Astrocyte of the spinal cord (primary cell): ENCODE results near the gene LRP2.

Experiments used
- DNase-seq: peaks from one replicate; pipeline ENCODE4 v3.0.0; 2011; ENCODE audit warnings: low read depth, low spot score
- H3K4me3 ChIP-seq: 2 replicates; pipeline ENCODE4 v1.5.1; 2011; ENCODE audit warnings: low read depth, mild to moderate bottlenecking, low read length, moderate library complexity
- CTCF ChIP-seq: IDR thresholded peaks from 2 replicates; pipeline ENCODE4 v1.5.1; 2012; ENCODE audit warnings: low read depth, mild to moderate bottlenecking, low read length, inconsistent platforms
- in situ Hi-C: cut with HindIII; loops from 2 replicates; pipeline ENCODE4 v1.10.0; 2017; ENCODE audit warnings: low sequenced_read_pairs

Gene LRP2

GRCh38 chr2:169114056-169114455 is 248.3 kb downstream of the LRP2 start:
- no peak for TF ChIP-seq CTCF
- in situ Hi-C loops = no loop called here
- H3K4me3 ChIP-seq = no peak overlapping the region
- no peak for DNase-seq

DNA sequence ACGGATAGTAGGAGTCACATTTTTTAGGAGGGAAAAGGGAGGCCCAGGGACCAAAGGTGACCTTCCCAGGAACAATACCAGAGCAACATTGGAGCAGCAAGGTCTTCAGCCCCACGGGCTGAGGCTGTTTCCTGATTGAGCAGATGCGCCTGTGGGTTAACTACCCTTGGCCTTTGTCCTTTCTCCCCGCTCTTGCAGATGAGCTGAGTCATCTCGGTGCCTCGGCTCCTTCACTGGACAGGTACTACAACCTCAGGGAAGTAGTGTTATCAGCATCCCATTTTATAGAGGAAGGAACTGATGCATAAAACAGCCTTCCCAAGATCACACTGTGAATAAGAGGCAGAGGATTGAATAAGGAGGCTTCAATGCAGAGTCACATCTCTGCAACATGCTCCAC is 249.5 kb downstream of the LRP2 start:
- no peak for TF ChIP-seq CTCF
- no peak for DNase-seq
- in situ Hi-C loops = no loop called here

GRCh38 chr2:169110916-169111315 is 251.4 kb downstream of the LRP2 start:
- TF ChIP-seq CTCF = no peak
- H3K4me3 ChIP-seq = no peak overlapping the region
- in situ Hi-C loops = no loop called here
- no peak for DNase-seq

More for the DNA sequence above, 249.5 kb downstream of the LRP2 start:
- no peak overlapping the region for H3K4me3 ChIP-seq

DNA sequence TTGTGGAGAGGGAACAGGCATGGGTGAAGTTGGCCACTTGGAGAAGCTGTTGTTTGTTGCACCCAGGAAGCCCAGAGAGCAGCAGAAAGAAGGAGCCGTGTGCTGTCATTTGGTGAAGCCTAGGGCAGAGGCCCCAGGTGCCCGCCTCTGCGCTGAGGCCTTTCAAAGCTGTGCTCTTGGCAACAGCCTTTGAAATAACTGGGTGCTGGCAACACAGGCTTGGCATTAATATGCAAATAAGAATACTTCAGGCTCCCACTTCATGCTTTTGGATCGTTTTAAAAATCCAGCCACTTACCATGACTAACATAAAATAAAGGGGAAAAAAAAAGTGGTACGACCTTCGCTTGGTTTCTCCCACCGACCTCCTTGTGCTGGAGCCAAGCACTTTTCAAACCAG is 251.9 kb downstream of the LRP2 start:
- TF ChIP-seq CTCF = no peak
- in situ Hi-C loops = no loop called here
- no peak for DNase-seq
- H3K4me3 ChIP-seq = no peak overlapping the region

DNA sequence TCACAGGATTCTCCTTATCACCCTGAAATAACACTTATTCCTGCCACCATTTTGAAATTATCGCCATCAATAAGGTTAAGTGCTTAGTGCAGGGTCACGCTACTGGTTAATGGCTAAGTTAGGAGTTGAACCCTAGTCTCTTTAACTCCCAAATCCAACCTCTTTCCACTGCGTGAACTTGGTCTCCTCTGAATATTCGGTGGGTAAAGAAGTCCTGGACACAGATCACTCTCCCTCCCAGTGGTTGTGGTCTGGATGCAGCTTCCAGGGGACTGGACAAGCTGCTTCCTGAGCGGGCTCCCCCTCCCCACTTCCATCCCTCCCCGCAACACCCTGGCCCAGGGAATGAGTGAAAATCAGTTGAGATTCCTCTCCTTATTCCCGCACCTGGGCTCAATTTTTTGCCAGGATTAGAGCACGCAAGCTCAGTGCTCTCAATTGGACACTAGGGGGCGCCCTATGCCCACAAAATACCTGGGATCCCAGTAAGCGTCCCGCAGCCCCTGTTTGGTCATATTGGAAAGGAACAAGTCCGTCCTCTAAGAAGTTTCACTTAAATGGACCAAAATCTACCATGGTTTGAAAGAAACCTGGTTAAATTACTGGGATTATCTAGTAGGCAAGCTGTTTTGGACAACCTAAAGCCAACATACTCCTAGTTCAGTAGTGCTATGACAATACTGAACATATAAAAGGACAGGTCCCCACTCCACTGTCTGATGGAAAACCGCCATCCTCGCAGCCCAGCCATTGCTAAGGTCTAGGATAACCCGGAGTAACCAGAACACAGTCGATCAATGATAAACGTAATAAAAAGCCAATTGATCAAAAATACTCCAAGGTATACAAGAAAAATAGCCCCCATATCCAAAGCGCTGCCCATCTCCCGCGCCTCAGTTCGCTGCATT is 252.6 kb downstream of the LRP2 start:
- peak; percentile 91 for TF ChIP-seq CTCF
- in situ Hi-C loops = no loop called here
- peak; percentile 78 for DNase-seq
- no peak overlapping the region for H3K4me3 ChIP-seq

- DNase-seq = no peak
- in situ Hi-C loops = no loop called here
- no peak overlapping the region for H3K4me3 ChIP-seq
- no peak for TF ChIP-seq CTCF
These were observed 254.0 kb downstream of the LRP2 start for GRCh38 chr2:169108099-169108884.
